Left cardiac atrium (tissue), 4 donors: Measurements from ENCODE around the gene IQSEC1. TPM values are rescaled to one million over a fixed set of nuclear protein-coding genes. Genes with fewer than 3 reads are reported as not detected.

Experiments
- ATAC-seq, 2 donors: fragments of 200-7000 bp; cut with Tn5 transposase; one replicate each; pipeline ENCODE4 v1.9.1; 2020; ENCODE audit warnings: mild to moderate bottlenecking in 2 of 2, moderate library complexity in 2 of 2
- DNase-seq: peaks from one replicate; pipeline ENCODE4 v3.0.0-alpha.2; 2020
- intact Hi-C, 2 donors: fragments of 100-400 bp; cut with DNase I; formaldehyde crosslinking; loops; one replicate each; pipeline versions ENCODE4 v1.14.1 to v1.15.1; 2022 to 2023
- total RNA-seq, 2 donors: library from RNA; stranded (reverse); fragmentation: NEBNext Ultra II Directional; extraction: Animal tissue kit (Norgen Biotek cat#: 25700); gene quantifications; one replicate each; pipeline ENCODE4 v1.2.1, GENCODE V29; 2021
- donor health status: DM: no; HTN: yes; CAD: no.
- donor health status: DM: no; HTN: yes; CAD: no; lungs with severe emphysema.
- donor health status: DM: yes; HTN: yes; CAD: no.
- donor health status: Dilated cardiomyopathy.

The IQSEC1 gene
- total RNA-seq, 2 donors from 2014 or later: 58.8 to 73.7 TPM

DNA sequence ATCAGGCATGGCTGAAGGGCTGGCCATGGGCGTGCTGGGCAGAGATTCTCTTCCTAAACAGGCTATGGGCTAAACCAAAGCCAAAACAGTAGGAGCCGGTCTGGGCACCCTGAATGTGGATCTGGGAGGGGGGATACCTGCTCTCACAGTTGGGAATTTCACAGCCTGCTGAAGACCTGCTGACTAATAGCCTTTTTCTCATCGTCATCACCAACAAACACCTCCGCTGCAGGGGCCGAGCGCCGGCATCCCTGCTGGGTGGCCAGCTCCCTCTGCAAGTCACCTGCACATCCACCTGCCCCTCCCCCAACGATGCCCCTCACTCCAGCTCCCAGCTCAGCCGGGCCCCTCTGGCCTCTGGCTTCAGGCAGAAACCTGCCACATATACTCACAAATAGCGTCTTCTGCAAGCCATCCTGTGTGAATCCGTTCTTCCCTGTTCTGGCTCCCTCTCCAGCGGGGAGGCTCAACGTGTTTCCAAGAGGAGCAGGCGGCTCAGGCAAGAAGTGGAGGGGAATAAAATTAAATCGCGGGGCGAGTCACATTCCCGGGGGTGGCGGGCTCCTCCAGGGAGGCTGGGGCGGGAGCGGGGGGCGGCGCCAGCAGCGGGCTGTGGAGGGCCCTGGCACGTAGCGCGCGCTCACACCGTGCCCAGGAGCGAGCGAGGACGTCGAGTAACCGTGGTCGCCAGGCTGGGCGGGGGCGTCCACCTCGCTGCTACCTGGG is 466 bp downstream of the IQSEC1 start:
- DNase-seq (no peak), ATAC-seq (peak; percentile 3 to 7)
- intact Hi-C loops: no loop called here

DNA sequence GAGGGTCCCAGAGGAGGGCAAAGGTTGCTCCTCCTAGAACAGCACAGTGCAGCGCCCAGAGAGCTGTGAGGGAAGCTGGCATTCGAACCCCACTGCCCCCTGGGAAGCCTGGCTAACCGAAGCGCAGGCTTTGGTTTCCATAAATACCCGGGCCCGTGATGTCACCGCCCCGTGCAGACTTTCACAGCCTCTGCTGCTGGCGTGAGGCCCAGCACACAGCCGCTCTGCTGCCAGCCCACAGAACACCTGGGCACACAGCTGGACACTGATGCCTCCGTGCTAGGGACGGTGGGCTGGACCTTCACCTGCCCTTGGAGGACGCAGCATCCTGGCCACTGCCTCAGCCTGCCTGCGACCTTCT is 1.0 kb downstream of the IQSEC1 start:
- peak; percentile 61 for ATAC-seq
- intact Hi-C loops: no loop called here
- DNase-seq: peak; percentile 70

DNA sequence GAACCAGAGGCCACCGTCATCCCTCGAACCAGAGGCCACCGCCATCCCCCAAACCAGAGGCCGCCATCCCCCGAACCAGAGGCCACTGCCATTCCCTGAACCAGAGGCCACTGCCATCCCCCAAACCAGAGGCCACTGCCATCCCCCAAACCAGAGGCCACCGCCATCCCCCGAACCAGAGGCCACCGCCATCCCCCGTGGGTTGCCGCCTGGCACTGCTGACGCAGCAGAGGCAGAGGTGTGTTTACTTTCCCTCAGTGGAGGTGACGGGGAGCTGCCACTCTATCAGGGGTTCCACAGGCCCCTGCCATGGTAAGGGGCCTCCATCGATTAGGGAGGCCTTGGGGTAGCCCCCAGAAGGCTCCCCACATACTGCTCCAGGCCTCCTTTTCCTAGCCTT is 1.5 kb downstream of the IQSEC1 start:
- intact Hi-C loops: no loop called here
- ATAC-seq: no peak
- no peak for DNase-seq

DNA sequence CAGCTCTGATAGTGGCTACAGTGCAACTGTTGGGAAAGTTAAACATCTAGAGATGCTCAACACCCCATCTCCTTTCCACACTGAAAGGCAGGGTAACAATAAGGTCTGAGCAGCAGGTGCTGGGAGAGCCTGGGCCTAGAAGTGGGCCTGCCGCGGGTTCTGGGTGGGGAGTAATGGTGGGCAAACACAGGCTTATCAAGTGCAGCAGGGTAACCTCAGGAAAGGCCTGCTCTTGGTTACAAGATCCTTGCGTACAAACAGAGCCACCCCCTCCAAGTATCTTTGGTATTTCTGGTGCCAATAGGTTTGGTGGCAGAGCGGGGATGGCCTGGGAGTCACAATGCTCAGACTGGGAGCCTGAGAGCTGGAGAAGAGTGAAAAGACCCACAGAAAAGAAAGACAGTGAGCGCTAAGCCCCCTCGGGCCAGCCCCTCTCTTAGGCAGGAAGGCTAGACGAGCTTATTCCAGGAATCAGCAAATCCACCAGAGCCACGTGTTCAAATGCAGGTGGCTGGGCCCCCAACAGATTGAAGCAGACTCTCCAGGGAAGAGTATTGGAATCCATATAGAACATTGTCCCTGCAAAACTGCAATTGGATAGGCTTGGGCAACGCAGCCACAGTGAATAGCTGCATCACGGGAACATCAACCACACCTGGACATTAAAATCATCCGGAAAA is 2.7 kb downstream of the IQSEC1 start:
- ATAC-seq: no peak
- intact Hi-C loops: no loop called here

DNA sequence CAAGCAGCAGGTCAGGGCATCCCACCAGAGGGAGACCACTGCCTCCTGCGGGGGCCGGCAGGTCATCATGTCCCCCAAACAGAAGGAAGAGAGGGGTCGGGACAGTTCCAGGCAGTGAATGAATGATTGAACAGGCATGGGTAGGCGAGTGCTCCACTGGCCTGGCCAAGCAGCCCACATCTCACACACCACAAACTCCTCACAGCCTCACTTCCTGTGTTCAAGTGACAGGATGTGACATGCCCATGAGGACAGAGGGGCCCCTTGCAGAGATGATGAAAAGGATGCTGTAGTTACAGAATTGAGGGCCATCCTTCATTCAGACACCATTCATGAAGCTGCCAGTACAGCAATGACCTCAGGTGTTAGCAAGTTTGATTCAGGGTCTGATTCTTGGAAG is 3.7 kb downstream of the IQSEC1 start:
- no peak for DNase-seq
- intact Hi-C loops: no loop called here
- peak in 1 of 2 donors; percentile 14 for ATAC-seq

More for the DNA sequence above, 2.7 kb downstream of the IQSEC1 start:
- no peak for DNase-seq

DNA sequence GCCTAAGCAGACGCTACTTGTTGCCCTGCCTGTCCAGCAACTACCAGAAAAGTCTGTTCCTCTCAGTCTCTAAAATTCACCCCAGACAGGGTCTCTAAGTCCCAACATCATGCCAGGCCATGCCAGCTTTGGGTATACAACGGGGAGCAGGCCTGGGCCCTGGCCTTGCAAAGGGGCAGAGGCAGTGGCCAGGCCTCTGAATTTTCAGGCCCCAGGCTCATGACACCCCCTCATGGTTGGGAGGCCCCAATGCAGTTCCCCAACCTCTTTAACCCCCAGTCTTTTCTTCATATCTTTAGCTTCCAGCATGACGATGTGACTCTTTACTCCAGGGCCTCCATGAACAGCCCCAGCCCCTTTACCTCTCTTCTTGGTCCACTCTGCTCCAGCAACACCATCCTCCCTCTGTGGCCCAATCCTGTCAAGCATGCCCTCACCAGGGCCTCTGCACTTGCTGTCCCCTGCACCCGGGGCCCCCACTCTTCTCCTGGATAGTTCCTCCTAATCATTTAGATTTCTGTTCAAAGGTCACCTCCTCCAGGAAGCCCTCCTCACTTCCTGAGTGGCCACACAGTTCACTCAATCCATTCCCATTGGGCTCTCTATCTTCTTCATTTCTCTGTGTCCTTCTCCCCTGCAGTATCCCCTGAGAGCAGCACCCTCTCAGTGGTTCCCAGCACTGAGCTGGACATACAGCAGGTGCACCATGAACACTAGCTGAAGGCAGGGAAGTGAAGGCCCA is 4.8 kb downstream of the IQSEC1 start:
- ATAC-seq (no peak), DNase-seq (no peak)
- intact Hi-C loops: no loop called here

DNA sequence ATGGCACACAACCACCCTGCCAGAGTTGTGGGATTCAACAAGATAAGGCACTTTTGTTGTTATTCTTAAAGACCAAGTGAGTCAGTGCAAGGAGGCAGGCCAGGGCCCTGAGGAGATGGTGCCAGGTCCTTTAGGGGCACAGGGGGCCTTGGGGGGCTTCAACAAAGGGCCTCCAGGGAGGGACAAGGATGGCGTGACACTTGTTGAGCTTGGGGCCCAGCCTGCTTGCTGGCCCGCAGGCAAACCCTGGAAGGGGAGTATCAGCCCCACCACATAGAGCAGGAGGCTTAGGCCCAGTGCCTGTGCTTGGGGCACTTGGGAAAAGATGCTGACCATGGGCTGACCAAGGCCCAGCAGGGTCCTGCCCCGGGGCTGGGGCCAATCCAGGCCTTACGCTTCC is 5.5 kb downstream of the IQSEC1 start:
- ATAC-seq (no peak), DNase-seq (no peak)
- intact Hi-C loops: no loop called here

DNA sequence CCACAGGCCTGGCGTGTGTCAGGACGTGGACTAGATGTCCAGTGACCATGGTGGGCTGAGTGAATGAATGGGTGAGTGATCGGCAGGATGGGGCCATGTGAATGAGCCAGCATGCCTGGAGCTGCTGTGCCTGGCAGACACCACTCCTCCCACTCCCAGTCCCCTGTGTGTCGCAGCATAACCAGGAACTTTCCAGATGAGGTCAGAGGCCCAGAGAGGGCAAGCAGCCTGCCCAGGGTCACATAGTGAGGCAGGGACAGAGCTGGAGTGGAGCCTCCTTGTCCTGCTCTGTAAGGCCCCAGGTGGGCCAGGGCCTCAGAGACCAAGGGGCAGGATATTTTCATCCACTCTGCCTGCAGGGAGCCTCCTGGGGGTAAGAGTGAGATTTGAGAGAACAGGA is 6.4 kb downstream of the IQSEC1 start:
- DNase-seq (no peak), ATAC-seq (no peak)
- intact Hi-C loops: no loop called here

DNA sequence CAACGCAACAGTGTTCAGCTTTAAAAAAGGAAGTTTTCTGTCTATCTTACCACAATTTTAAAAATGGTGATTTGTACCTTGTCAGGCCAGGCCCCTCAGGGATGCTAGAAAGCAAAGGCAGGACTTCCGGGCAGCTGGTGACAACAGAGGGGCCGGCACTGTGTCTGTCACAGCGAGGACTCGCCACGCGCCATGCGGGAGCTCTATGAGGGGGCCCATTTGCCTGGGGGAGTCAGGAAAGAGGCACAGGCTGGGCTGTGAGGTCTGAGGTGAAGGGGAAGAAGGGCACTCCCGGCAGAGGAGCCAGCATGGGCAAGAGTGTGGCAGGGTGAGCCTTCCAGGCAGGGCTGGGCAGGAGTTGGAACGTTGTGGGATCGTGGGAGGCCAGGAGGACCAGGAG is 7.0 kb downstream of the IQSEC1 start:
- DNase-seq (no peak), ATAC-seq (no peak)
- intact Hi-C loops: no loop called here

DNA sequence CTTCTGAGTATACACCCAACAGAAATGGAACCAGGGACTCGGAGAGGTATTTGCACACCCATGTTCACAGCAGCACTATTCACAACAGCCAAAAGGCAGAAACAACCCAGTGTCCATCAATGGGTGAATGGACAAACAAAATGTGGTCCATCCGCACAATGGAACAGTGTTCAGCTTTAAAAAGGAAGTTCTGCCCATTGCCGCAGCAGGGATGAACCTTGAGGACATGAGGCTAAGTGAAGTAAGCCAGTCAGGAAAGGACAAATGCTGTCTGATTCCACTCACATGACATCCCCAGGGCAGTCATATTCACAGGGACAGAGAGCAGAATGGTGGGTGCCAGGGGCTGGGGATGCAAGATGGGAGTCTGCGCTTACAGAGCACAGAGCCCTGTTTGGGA is 7.5 kb downstream of the IQSEC1 start:
- intact Hi-C loops: no loop called here
- ATAC-seq: no peak
- DNase-seq: no peak

DNA sequence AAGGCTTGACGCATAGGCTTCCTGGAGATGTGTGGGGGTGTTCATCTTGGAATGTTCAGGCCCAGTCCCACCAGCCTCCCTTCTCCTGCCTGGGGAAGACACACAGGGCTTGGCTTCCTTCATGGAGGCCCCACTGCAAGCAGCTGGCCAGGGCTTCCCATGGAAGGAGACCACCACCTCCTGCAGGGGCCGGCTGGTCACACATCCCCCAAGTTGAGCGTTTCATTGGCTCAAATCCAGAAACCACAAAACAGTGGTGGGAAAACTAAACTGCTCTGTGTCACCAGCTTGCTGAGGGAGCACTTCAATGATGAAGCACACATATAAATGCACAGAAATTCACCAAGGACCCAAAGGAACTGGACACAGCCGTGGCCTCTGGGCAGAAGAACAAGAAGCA is 8.3 kb downstream of the IQSEC1 start:
- DNase-seq: no peak
- ATAC-seq: no peak
- intact Hi-C loops: no loop called here

DNA sequence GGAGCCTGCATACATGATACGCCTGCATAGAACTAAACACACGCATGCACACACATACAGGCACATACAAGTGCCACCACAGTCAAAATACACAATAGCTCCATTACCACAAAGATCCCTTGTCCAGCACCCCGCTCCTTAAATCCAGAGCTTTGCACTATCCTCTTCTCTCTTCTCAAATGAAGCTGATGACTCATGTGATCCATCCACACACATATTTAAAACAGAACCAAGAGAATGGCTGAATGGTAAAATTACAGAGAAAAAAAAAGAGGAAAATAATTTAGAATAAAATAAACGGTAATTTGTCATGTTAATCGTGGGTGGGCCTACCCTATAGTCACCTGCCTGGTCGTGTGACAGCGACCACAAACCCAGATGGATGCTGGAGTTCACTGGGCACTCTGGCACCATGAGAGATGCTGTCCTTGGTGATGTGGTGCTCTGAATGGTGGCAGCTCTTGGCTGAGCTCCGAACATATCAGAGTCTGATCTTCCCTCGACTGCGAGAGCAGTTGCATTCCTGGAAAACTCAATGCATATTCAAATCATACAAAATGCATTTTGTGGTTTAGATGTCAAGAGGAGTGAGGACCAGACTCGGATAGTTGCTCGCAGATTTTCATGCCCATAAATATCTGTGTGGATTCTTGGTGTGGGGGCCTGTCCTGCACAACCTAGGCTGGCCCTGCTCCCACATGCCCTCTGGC is 8.9 kb downstream of the IQSEC1 start:
- ATAC-seq (no peak), DNase-seq (no peak)
- intact Hi-C loops: no loop called here

DNA sequence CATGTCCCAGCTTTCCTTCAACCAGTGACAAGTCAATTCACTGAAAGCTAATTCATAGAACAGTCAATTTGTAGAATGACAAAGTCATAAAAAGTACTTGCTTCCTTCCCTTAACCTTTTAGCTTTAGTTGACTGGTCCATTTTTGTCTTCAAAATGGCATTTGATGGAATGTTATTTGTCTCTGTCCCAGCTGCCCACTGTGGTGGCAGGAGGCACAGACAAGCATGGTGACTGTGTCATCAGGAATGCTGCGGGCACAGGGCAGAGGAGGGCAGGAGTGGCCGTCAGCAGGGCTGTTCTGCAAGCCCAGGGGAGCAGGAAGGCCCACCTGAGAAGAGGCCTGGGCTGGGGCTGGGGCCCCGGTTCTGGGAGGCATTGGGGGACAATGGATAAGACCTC is 10.0 kb downstream of the IQSEC1 start:
- no peak for ATAC-seq

DNA sequence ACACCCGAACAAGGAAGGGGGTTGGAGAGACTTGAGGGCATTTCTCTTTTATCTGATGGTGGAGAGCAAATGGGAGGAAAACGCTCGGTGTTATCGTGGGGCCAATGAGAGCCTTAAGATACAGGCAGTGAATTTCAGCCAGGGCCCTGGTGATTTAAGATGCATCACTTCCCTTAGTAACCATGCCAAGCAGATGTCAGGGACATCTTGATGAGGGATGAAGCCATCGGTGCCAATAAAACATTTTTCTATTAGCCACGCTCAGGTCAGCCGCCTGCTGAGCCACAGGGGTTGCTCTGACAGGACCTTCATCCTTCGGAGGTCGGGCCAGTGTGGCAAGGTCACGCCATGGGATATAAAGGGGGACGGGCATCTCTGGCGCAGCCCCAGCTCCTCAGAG is 10.6 kb downstream of the IQSEC1 start:
- intact Hi-C loops: no loop called here
- DNase-seq (no peak), ATAC-seq (no peak)

More for the DNA sequence above, 10.0 kb downstream of the IQSEC1 start:
- no peak for DNase-seq
- intact Hi-C loops: no loop called here

DNA sequence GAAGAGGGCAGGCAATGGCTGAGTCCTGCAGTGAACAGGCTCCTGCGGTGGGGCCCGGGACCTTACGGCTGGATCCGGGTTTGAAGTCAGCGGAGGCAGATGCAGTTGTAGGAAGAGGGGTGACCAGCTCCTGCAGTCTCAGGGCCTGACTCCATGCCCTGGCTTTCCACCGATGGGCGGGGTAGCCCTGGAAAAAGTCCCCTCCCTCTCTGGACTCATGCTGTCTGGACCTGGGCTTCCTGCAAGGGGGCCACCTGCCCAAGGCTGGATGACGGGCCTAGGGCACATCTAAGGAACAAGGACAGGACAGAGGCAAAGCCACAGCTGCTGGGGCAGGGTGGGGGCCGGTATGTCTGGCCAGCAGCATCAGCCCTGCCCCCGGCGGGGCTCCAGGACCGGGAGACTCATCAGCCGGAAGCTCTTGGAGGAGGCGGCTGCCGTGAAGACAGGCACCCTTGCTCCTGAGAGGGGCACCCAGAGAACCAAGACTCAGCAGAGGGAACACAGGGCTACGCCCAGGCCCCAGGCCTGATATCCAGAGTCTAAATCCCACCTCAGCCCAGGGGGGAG is 12.8 kb downstream of the IQSEC1 start:
- intact Hi-C loops: no loop called here

DNA sequence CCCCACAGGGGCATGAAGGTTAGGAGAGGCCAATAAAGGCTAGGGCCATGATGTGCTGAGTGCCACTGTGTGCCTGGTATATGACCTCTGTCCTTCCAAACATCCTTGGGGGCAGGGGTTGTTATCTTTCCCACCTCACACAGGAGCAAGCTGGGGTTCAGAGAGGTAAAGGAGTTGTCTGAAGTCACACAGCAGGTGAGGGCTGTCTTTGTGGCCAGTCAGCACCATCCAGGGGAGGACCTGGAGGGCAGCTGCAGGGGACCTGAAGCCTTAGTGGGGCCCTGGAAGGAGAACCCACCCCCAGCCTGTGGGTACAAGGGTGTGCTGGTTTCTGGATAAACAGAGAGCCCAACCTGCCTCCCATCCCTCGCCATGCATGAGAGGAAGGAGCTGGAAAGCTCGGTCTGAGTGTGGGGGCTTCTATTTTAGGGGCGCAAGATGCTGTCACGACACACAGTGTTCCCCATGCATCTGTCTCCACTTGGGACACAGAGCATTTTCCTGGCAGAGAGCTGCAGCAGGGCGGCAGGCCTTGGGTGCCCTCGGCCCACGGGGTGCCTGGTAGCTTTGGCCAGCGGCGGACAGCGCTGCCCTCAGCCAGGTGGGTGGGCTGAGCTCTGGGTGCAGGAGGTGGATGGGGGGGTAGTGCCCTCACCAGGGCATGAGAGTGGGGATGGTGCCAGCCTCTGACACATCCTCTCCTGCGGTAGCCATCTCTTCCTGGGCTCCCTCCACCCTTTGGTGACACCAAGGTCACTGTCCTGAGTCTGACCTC is 14.7 kb downstream of the IQSEC1 start:
- intact Hi-C loops: no loop called here
- ATAC-seq (no peak), DNase-seq (no peak)

More for the DNA sequence above, 12.8 kb downstream of the IQSEC1 start:
- no peak for ATAC-seq
- no peak for DNase-seq

DNA sequence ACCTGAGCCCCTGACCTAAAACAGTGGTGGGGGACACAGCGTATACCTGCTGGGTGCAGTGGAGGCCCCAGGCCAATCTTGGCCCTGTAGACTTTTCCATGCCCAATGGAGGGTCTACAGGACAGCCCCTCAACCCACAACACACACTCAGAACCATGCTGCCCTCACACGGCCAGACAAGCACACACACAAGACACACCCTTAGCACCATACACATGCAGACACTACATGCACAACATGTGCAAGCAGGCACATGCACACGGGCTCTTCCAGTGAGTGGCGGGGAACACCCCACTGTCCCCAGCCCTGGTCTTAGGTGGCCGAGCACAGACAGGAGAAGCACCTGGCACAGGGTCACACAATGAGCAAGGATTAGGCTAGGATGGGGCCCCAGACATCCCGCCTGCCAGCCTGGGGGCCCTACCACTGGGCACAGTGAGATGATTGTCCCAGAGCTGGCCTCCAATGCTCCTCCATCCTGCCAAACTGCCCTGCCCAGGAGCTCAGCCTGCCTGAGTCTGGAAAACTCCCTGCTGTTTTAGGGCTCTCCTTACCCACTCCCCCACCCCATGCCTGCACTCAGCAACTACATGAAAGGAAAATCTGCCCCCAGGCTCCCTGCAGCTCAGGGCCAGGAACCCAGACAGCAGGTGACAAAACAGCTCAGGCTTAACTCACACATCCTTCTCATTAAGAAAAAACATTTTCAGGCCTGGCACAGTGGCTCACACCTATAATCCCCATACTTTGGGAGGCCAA is 15.8 kb downstream of the IQSEC1 start:
- DNase-seq: no peak
- intact Hi-C loops: no loop called here
- ATAC-seq: no peak

DNA sequence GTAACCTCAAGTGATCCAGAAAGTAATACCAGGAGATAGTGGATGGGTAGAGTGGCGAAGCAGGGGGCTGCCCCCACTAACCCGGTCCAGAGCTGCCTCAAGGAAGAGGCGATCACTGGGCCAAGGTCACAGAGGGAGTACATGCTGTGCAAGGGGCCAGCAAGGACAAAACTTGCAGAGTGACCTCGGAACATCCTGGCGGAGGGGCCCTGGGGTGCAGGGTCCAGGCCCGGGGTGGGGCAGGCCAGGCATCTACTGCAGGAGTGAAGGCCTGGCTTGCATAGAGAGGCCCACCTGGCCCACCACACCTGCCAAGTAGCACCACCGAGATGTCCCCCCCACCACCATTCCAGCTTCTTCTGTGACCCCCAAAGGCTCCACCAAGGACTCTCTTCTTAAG is 17.6 kb downstream of the IQSEC1 start:
- no peak for ATAC-seq
- intact Hi-C loops: no loop called here
- no peak for DNase-seq
